Fibroblast of lung (primary cell): ENCODE results near the gene CRYAB. TPM values are rescaled to one million over a fixed set of nuclear protein-coding genes. Genes with fewer than 3 reads are reported as not detected.
A peak's percentile ranks its signal among the peaks of the same experiment; 100 is the strongest.

Experiments
- DNase-seq, 2 donors: peaks; one replicate each; pipeline versions ENCODE4 v3.0.0 to v3.0.0-alpha.2; 2010; ENCODE audit warnings: low read depth in 2 of 2
- H2AFZ ChIP-seq: 2 replicates; pipeline ENCODE4 v1.5.1; 2012; ENCODE audit warnings: low read length, control low read depth, inconsistent platforms
- H3K27ac ChIP-seq: 2 replicates; pipeline ENCODE4 v1.5.1; 2011; ENCODE audit warnings: low read length, control low read depth; ENCODE audit not compliant: insufficient read depth
- H3K27me3 ChIP-seq: 2 replicates; pipeline ENCODE4 v1.5.1; 2011; ENCODE audit warnings: mild to moderate bottlenecking, low read length; ENCODE audit not compliant: control insufficient read depth, insufficient read depth
- H3K36me3 ChIP-seq: 2 replicates; pipeline ENCODE4 v1.5.1; 2011; ENCODE audit warnings: low read length; ENCODE audit not compliant: control insufficient read depth, insufficient read depth
- H3K4me1 ChIP-seq: 2 replicates; pipeline ENCODE4 v1.5.1; 2011; ENCODE audit warnings: low read length; ENCODE audit not compliant: control insufficient read depth, insufficient read depth; ENCODE audit errors: extremely low read depth
- H3K4me2 ChIP-seq: 2 replicates; pipeline ENCODE4 v1.5.1; 2011; ENCODE audit warnings: low read length, control low read depth; ENCODE audit not compliant: insufficient read depth; ENCODE audit errors: extremely low read depth
- H3K4me3 ChIP-seq, 4 experiments: fragments of 200-600 bp in 1 of 4; sonication (generic) in 1 of 4; replicated peaks in 1 of 4; 2 replicates each; pipeline ENCODE4 v1.5.1; 2011 to 2016; ENCODE audit warnings: low read length in 4 of 4, low read depth in 3 of 4, mild to moderate bottlenecking in 3 of 4, control low read depth in 2 of 4, inconsistent platforms in 1 of 4, mixed read lengths in 1 of 4; ENCODE audit not compliant: insufficient read depth in 1 of 4; ENCODE audit errors: control extremely low read depth in 1 of 4
- H3K79me2 ChIP-seq: 2 replicates; pipeline ENCODE4 v1.5.1; 2012; ENCODE audit warnings: mild to moderate bottlenecking, low read length, inconsistent platforms; ENCODE audit not compliant: control insufficient read depth, insufficient read depth
- H3K9ac ChIP-seq: 2 replicates; pipeline ENCODE4 v1.5.1; 2011; ENCODE audit warnings: mild to moderate bottlenecking, low read length, control low read depth; ENCODE audit not compliant: insufficient read depth
- H3K9me3 ChIP-seq: 2 replicates; pipeline ENCODE4 v1.5.1; 2012; ENCODE audit warnings: low read depth, low read length; ENCODE audit not compliant: control insufficient read depth, insufficient read depth
- H4K20me1 ChIP-seq: 2 replicates; pipeline ENCODE4 v1.5.1; 2011; ENCODE audit warnings: low read length; ENCODE audit not compliant: control insufficient read depth, insufficient read depth; ENCODE audit errors: extremely low read depth
- EZH2 ChIP-seq: IDR thresholded peaks from 2 replicates; pipeline ENCODE4 v1.5.1; 2012; ENCODE audit warnings: low read length, control low read depth, mild to moderate bottlenecking; ENCODE audit errors: missing control alignments
- polyA plus RNA-seq, 2 donors: library from polyadenylated mRNA; depleted of rRNA in 1 of 2; stranded (reverse) in 1 of 2; unstranded in 1 of 2; fragments of >200 nt; gene quantifications; 2 replicates each; pipeline ENCODE4 v1.2.1, GENCODE V29; 2011 to 2012; ENCODE audit warnings: missing spikeins in 1 of 2
- total RNA-seq: library from RNA; depleted of rRNA; stranded (reverse); fragments of >200 nt; gene quantifications from 2 replicates; pipeline ENCODE4 v1.2.1, GENCODE V29; 2014
- TF ChIP-seq, protein P1 (sequence below), 2 donors: IDR thresholded peaks in 1 of 2; conservative IDR thresholded peaks in 1 of 2; 1 replicate in 1 of 2; 2 replicates in 1 of 2; pipeline ENCODE4 v1.5.1; 2011 to 2012; ENCODE audit warnings: low read length in 2 of 2, control low read depth in 1 of 2, inconsistent platforms in 1 of 2, low read depth in 1 of 2, mild to moderate bottlenecking in 1 of 2

CRYAB gene
- total and polyA plus RNA-seq, 2 donors (not counting 1 experiment from before 2014, with no cell fraction given): 48.1 to 51.2 TPM

DNA sequence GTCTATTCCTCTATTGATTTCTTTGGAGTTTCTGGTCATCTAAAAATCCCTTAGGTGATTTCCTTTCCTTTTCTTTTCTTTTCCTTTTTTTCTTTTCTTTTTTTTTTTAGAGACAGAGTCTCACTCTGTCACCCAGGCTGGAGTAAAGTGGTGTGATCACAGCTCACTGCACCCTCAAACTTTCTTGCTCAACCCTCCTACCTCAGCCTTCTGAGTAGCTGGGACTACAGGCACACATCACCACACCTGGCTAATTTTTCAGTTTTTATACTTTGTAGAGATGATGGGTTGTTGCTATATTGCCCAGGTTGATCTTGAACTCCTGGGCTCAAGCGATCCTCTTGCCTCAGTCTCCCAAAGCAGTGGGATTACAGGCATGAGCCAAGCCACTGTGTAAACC is 5.2 kb upstream of the CRYAB start:
- Histone ChIP-seq H3K27ac (no peak overlapping the region), H3K27me3 (no peaks in the 10 kb centered on the region), H3K4me3 (no peak overlapping the region), H3K9me3 (no peaks in the 10 kb centered on the region), H3K4me2 (no peak overlapping the region), H3K36me3 (no peaks in the 10 kb centered on the region), H3K79me2 (no peaks in the 10 kb centered on the region), H2AFZ (no peak overlapping the region), H4K20me1 (no peaks in the 10 kb centered on the region), H3K9ac (no peak overlapping the region), H3K4me1 (peaks cover 13% of the 10 kb centered on the region)
- no peak for DNase-seq
- TF ChIP-seq, protein P1, sequence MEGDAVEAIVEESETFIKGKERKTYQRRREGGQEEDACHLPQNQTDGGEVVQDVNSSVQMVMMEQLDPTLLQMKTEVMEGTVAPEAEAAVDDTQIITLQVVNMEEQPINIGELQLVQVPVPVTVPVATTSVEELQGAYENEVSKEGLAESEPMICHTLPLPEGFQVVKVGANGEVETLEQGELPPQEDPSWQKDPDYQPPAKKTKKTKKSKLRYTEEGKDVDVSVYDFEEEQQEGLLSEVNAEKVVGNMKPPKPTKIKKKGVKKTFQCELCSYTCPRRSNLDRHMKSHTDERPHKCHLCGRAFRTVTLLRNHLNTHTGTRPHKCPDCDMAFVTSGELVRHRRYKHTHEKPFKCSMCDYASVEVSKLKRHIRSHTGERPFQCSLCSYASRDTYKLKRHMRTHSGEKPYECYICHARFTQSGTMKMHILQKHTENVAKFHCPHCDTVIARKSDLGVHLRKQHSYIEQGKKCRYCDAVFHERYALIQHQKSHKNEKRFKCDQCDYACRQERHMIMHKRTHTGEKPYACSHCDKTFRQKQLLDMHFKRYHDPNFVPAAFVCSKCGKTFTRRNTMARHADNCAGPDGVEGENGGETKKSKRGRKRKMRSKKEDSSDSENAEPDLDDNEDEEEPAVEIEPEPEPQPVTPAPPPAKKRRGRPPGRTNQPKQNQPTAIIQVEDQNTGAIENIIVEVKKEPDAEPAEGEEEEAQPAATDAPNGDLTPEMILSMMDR (conservative IDR thresholded peaks at IDR 0.05 in 1 of 2, IDR thresholded peaks at IDR 0.05 in 1 of 2; ENCODE audit: low read depth in 1 of 2, low read length in 2 of 2): no peak
- no peak for TF ChIP-seq EZH2

DNA sequence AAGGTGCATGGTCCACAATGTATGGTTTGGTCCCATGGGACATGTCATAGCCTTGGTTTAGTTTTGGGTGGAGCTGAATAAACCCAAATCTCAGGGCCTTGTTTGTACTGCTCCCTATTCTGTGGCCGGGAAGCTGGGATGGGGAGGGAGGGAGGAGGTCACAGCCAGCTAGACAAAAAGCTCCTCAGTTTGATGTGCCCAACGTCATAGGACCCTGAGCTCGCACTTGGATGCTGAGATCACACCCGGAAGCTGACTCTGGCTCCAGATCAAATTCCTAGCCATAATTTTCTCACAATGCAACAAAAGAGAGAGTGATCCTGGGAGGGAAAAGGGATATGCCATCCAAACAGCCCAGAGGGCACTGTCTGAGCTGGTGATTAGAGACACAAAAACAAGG is 2.4 kb upstream of the CRYAB start:
- Histone ChIP-seq H3K4me3 (peak overlapping the region in 1 of 4 experiments; percentile 64), H3K36me3 (no peaks in the 10 kb centered on the region), H3K79me2 (no peaks in the 10 kb centered on the region), H2AFZ (peak overlapping the region; percentile 55), H3K4me2 (peak overlapping the region; percentile 64), H3K4me1 (peaks cover 16% of the 10 kb centered on the region), H3K27ac (peak overlapping the region; percentile 65), H3K27me3 (no peaks in the 10 kb centered on the region), H4K20me1 (no peaks in the 10 kb centered on the region), H3K9ac (peak overlapping the region; percentile 65), H3K9me3 (no peaks in the 10 kb centered on the region)
- TF ChIP-seq, protein P1 (conservative IDR thresholded peaks at IDR 0.05 in 1 of 2, IDR thresholded peaks at IDR 0.05 in 1 of 2; ENCODE audit: low read depth in 1 of 2, low read length in 2 of 2): no peak
- no peak for TF ChIP-seq EZH2
- peak; percentile 66 to 72 for DNase-seq

- no peak for DNase-seq
- TF ChIP-seq, protein P1 (conservative IDR thresholded peaks at IDR 0.05 in 1 of 2, IDR thresholded peaks at IDR 0.05 in 1 of 2; ENCODE audit: low read depth in 1 of 2, low read length in 2 of 2): no peak
- no peak for TF ChIP-seq EZH2
- H3K27me3 ChIP-seq: no peaks in the 10 kb centered on the region
- H3K4me1 ChIP-seq: peaks cover 16% of the 10 kb centered on the region
- H3K4me3 ChIP-seq: peak overlapping the region in 3 of 4 experiments; percentile 9 to 64 (median 11)
- no peaks in the 10 kb centered on the region for H3K36me3 ChIP-seq
- peak overlapping the region; percentile 79 for H2AFZ ChIP-seq
- no peaks in the 10 kb centered on the region for H4K20me1 ChIP-seq
- peak overlapping the region; percentile 65 for H3K27ac ChIP-seq
- H3K4me2 ChIP-seq: peak overlapping the region; percentile 64
- no peaks in the 10 kb centered on the region for H3K9me3 ChIP-seq
- peak overlapping the region; percentile 65 for H3K9ac ChIP-seq
- H3K79me2 ChIP-seq: no peaks in the 10 kb centered on the region
These were observed 1.7 kb upstream of the CRYAB start for GRCh38 chr11:111913031-111913861.
